GM10248 (cell line): ENCODE measurements around the gene PVR.
"Not testable (repeated sequence)": the region's sequence is repeated elsewhere in the genome, so short reads cannot be mapped to it uniquely, and the experiment has no call there.

Source experiments
- CTCF ChIA-PET: fragments of 300-600 bp; sonication (Branson Sonifier 250); formaldehyde crosslinking; extraction: SDS; loops from one replicate; lab custom pipeline; 2021; ENCODE audit warnings: antibody characterized with exemption; lab: Yijun Ruan, JAX
- POLR2A ChIA-PET: fragments of 350-650 bp; sonication (Branson Sonifier 250); formaldehyde crosslinking; extraction: SDS; loops from one replicate; lab custom pipeline; 2020; ENCODE audit warnings: antibody characterized with exemption; lab: Yijun Ruan, JAX
- DNase-seq: peaks from one replicate; pipeline ENCODE4 v3.0.0; 2012; ENCODE audit errors: extremely low spot score
- CTCF ChIP-seq: IDR thresholded peaks from 2 replicates; pipeline ENCODE4 v1.5.1; 2012; ENCODE audit warnings: mild to moderate bottlenecking, low read depth; ENCODE audit errors: extremely low read depth, missing control alignments, control extremely low read depth

PVR gene

DNA sequence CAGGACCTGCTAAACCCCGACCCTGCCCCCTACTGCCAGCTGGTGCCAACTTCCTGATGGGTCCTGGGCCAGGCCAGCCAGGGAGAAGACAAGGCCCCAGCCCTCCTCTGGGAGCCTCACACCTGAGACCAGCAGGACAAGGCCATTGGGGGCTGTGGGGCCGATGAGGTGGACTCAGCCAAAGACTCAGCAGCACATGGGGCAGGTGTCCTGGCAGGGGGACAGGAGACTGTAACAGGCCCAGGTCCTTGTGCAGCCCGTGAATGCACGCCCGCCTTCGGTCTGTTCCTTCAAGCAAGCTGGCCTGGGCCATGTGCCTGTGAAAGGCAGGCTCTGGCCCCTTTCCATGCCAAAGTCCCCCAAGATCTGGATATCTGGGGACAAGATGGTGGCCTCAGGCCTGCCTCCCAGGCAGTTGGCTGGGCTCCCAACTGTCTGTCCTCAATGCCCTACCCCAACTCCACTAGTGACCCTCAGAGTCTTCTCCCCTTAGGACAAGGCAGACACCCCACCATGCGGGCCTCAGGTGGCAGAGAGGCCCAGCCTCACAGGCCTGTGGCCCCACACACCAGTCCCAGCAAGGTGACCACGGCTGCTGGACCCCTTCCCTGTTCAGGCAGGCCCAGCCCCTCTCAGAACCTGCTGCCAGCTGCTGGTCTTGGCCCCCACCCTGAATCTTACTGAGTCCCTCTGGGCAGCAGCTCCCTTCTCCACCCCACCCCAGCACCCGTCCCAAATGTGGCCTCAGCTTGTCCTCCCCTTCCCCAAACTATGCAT lies 39.9 kb downstream of the PVR start:
- CTCF ChIA-PET: interaction anchor here (2.4 kb wide), 1 partner anchor 27 kb away, joined by 9 read pairs; no protein-coding TSS in a partner anchor
- TF ChIP-seq CTCF: no peak
- no peak for DNase-seq
- POLR2A ChIA-PET: no interaction called here

DNA sequence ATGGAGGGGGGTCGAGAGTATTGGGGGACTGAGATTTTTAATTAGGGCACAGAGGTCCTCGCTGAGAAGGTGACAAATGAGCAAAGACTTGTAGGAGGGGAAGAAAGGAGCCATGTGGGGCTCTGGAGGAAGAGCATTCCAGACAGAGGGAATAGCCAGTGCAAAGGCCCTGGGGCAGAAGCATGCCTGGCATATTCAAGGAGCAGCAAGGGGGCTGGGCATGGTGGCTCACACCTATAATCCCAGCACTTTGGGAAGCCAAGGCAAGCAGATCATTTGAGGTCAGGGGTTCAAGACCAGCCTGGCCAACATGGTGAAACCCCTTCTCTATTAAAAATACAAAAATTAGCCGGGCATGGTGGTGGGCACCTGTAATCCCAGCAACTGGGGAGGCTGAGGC lies 40.7 kb downstream of the PVR start:
- POLR2A ChIA-PET, DNase-seq, CTCF ChIA-PET: not testable (repeated sequence)

GRCh38 chr19:44684892-44685863 lies 41.5 kb downstream of the PVR start:
- no peak for TF ChIP-seq CTCF
- POLR2A ChIA-PET: interaction anchor here (0.6 kb wide), 1 partner anchor 316 kb away, joined by 3 read pairs; the partner anchor contains the start of gene RELB
- DNase-seq: no peak
- CTCF ChIA-PET: interaction anchor here (0.8 to 10.8 kb wide), 4 partner anchors 28 to 161 kb away, joined by 3 to 126 read pairs (median 5); partner anchors contain the start of gene NECTIN2

GRCh38 chr19:44685877-44686276 lies 42.2 kb downstream of the PVR start:
- no peak for DNase-seq
- ChIA-PET POLR2A (interaction anchor here (0.6 kb wide), 1 partner anchor 160 kb away, joined by 5 read pairs; no protein-coding TSS in a partner anchor), CTCF (interaction anchor here (0.9 to 10.8 kb wide), 4 partner anchors 28 to 160 kb away, joined by 3 to 126 read pairs (median 3); partner anchors contain the start of gene NECTIN2)
- no peak for TF ChIP-seq CTCF

DNA sequence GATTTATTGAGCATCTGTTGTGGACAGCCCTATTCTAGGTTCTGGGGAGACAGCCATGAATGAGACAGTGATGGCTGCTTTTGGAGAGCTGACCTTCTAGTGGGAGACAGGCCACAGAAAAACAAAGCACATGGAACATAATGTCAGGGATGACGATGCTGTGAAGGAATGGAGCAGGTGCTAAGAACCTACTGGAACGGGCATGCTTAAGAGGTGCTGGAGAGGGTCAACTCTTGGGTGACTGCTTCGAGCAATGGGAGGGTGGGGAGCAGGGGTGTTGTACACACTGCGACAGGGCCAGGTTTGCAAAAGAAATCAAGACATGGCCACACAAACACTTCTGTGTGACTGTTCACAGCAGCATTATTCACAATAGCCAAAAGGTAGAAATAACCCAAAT lies 43.2 kb downstream of the PVR start:
- CTCF ChIA-PET: interaction anchor here (0.9 to 10.8 kb wide), 4 partner anchors 35 to 159 kb away, joined by 3 to 126 read pairs (median 56); partner anchors contain the start of gene NECTIN2
- TF ChIP-seq CTCF: no peak
- no peak for DNase-seq
- POLR2A ChIA-PET: no interaction called here

- CTCF ChIA-PET: interaction anchor here (0.7 to 10.8 kb wide), 9 partner anchors 18 to 135 kb away, joined by 3 to 126 read pairs (median 3); no protein-coding TSS in a partner anchor
- no peak for DNase-seq
- POLR2A ChIA-PET: no interaction called here
- no peak for TF ChIP-seq CTCF
Observed at GRCh38 chr19:44687888-44688287, 44.2 kb downstream of the PVR start.
